A549 (cell line): ENCODE measurements around the gene KBTBD8.

Experiments
- BHLHE40 ChIP-seq: IDR thresholded peaks from 2 replicates; pipeline ENCODE4 v1.6.1; 2012; ENCODE audit warnings: low read depth, low read length, inconsistent platforms
- CEBPB ChIP-seq, 2 experiments: fragments of >200 bp in 1 of 2; sonication (Bioruptor Twin) in 1 of 2; formaldehyde crosslinking in 1 of 2; IDR thresholded peaks; 2 replicates each; pipeline ENCODE4 v1.6.1; 2012 to 2016
- CHD4 ChIP-seq: fragments of 200-600 bp; sonication (generic); IDR thresholded peaks from 2 replicates; pipeline ENCODE4 v1.6.1; 2016; ENCODE audit warnings: antibody characterized with exemption, mild to moderate bottlenecking, borderline replicate concordance
- EP300 ChIP-seq, 2 experiments: fragments of >200 bp; sonication (Bioruptor Twin); formaldehyde crosslinking; IDR thresholded peaks; 2 replicates in 1 of 2; 3 replicates in 1 of 2; pipeline ENCODE4 v1.6.1; 2016 to 2017
- ESRRA ChIP-seq: fragments of 150-350 bp; IDR thresholded peaks from 2 replicates; pipeline ENCODE4 v1.6.1; 2014; ENCODE audit warnings: mild to moderate bottlenecking, low read length, borderline replicate concordance
- HOXA7 ChIP-seq: fragments of 250-450 bp; sonication (Bioruptor Pico); IDR thresholded peaks from 2 replicates; pipeline ENCODE4 v1.5.0; 2020; ENCODE audit warnings: mild to moderate bottlenecking, moderate library complexity
- MAFK ChIP-seq: fragments of 450-650 bp; IDR thresholded peaks from 2 replicates; pipeline ENCODE4 v1.6.1; 2014; ENCODE audit not compliant: partially characterized antibody
- TF ChIP-seq, protein P1 (sequence below): fragments of >200 bp; sonication (Bioruptor Twin); formaldehyde crosslinking; IDR thresholded peaks from 3 replicates; pipeline ENCODE4 v1.5.1; 2016
- TF ChIP-seq, protein P2 (sequence below): IDR thresholded peaks from 2 replicates; pipeline ENCODE4 v1.6.1; 2012
- TF ChIP-seq, protein P3 (sequence below): fragments of 150-350 bp; IDR thresholded peaks from 2 replicates; pipeline ENCODE4 v1.6.1; 2014; ENCODE audit warnings: low read depth, mild to moderate bottlenecking, low read length
- TF ChIP-seq, protein P4 (sequence below): IDR thresholded peaks from 2 replicates; pipeline ENCODE4 v1.6.1; 2012

DNA sequence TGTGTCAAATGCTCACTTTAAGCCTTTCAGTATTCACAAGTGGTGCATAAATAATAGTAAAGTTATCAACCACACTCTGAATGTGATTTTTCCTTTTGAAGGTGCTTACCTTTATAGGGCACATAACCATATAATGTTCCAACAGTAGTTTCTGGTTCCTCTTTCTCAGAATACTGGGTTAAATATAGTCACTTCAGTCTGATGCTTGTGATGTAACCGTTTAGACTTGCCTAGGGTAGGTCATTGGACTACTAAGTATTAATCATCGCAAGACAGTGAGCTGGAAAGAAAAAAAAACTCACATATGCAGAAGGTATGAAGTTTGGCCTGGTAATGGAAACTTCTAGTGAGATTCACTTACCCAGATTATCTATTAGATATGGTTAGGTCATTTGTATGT lies 1.9 kb downstream of the KBTBD8 start:
- TF ChIP-seq, protein P1, sequence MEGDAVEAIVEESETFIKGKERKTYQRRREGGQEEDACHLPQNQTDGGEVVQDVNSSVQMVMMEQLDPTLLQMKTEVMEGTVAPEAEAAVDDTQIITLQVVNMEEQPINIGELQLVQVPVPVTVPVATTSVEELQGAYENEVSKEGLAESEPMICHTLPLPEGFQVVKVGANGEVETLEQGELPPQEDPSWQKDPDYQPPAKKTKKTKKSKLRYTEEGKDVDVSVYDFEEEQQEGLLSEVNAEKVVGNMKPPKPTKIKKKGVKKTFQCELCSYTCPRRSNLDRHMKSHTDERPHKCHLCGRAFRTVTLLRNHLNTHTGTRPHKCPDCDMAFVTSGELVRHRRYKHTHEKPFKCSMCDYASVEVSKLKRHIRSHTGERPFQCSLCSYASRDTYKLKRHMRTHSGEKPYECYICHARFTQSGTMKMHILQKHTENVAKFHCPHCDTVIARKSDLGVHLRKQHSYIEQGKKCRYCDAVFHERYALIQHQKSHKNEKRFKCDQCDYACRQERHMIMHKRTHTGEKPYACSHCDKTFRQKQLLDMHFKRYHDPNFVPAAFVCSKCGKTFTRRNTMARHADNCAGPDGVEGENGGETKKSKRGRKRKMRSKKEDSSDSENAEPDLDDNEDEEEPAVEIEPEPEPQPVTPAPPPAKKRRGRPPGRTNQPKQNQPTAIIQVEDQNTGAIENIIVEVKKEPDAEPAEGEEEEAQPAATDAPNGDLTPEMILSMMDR: no peak
- TF ChIP-seq HOXA7 (CRISPR knock-in tag) (no peak), CHD4 (no peak), ESRRA (no peak), EP300 (IDR thresholded peaks at IDR 0.05) (no peak), CEBPB (IDR thresholded peaks at IDR 0.05) (no peak), MAFK (no peak), BHLHE40 (no peak)
- TF ChIP-seq, protein P2, sequence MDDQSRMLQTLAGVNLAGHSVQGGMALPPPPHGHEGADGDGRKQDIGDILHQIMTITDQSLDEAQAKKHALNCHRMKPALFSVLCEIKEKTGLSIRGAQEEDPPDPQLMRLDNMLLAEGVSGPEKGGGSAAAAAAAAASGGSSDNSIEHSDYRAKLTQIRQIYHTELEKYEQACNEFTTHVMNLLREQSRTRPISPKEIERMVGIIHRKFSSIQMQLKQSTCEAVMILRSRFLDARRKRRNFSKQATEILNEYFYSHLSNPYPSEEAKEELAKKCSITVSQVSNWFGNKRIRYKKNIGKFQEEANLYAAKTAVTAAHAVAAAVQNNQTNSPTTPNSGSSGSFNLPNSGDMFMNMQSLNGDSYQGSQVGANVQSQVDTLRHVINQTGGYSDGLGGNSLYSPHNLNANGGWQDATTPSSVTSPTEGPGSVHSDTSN: no peak
- TF ChIP-seq, protein P3, sequence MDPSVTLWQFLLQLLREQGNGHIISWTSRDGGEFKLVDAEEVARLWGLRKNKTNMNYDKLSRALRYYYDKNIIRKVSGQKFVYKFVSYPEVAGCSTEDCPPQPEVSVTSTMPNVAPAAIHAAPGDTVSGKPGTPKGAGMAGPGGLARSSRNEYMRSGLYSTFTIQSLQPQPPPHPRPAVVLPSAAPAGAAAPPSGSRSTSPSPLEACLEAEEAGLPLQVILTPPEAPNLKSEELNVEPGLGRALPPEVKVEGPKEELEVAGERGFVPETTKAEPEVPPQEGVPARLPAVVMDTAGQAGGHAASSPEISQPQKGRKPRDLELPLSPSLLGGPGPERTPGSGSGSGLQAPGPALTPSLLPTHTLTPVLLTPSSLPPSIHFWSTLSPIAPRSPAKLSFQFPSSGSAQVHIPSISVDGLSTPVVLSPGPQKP: no peak
- TF ChIP-seq, protein P4, sequence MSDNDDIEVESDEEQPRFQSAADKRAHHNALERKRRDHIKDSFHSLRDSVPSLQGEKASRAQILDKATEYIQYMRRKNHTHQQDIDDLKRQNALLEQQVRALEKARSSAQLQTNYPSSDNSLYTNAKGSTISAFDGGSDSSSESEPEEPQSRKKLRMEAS: no peak
